Naive thymus-derived CD8-positive, alpha-beta T cell (primary cell): ENCODE data around the gene MAMSTR. TPM values are rescaled to one million over a fixed set of nuclear protein-coding genes. Genes with fewer than 3 reads are reported as not detected.
"Not testable (repeated sequence)": the region's sequence is repeated elsewhere in the genome, so short reads cannot be mapped to it uniquely, and the experiment has no call there.

Experiments used
- ATAC-seq, 2 donors: fragments of 150-1000 bp; cut with Tn5 transposase in 1 of 2; sonication (Bioruptor Pico), chemical (Tn5 transposase) in 1 of 2; 1 replicate in 1 of 2; 2 replicates in 1 of 2; pipeline ENCODE4 v1.10.0; 2021; ENCODE audit warnings: mild to moderate bottlenecking in 2 of 2, moderate library complexity in 2 of 2
- POLR2A ChIA-PET: fragments of 350-600 bp; sonication (Branson Sonifier 250); formaldehyde crosslinking; loops from one replicate; lab custom pipeline; 2021; ENCODE audit warnings: antibody characterized with exemption; lab: Charles Lee
- DNase-seq, 10 donors: peaks; one replicate each; pipeline versions ENCODE4 v3.0.0 to v3.0.0-alpha.2; 2020 to 2022
- H3K27ac Mint-ChIP-seq, 10 donors: one replicate each; pipeline ENCODE4 v1.8.0; 2020 to 2022; ENCODE audit warnings: mild to moderate bottlenecking in 10 of 10, mixed read lengths in 10 of 10, moderate library complexity in 4 of 10, inconsistent platforms in 1 of 10
- H3K27me3 Mint-ChIP-seq, 5 donors: one replicate each; pipeline ENCODE4 v1.8.0; 2021 to 2022; ENCODE audit warnings: mixed read lengths in 5 of 5
- H3K36me3 Mint-ChIP-seq, 3 donors: one replicate each; pipeline ENCODE4 v1.8.0; 2020 to 2022; ENCODE audit warnings: mixed read lengths in 3 of 3, mild to moderate bottlenecking in 2 of 3, inconsistent platforms in 1 of 3
- H3K4me1 Mint-ChIP-seq, 4 donors: one replicate each; pipeline ENCODE4 v1.8.0; 2021 to 2022; ENCODE audit warnings: mixed read lengths in 4 of 4
- H3K4me3 Mint-ChIP-seq, 10 donors: one replicate each; pipeline ENCODE4 v1.8.0; 2020 to 2022; ENCODE audit warnings: mild to moderate bottlenecking in 10 of 10, mixed read lengths in 10 of 10, moderate library complexity in 6 of 10, inconsistent platforms in 1 of 10
- H3K9me3 Mint-ChIP-seq, 9 donors: one replicate each; pipeline ENCODE4 v1.8.0; 2020 to 2022; ENCODE audit warnings: mixed read lengths in 9 of 9, mild to moderate bottlenecking in 3 of 9, inconsistent platforms in 1 of 9, moderate library complexity in 1 of 9
- polyA plus RNA-seq, 3 donors: library from polyadenylated mRNA; unstranded; fragments of 300-500 nt; fragmentation: Illumina TruSeq; gene quantifications; one replicate each; pipeline ENCODE4 v1.2.3, GENCODE V29; 2021
- total RNA-seq, 8 experiments: library from RNA in 2 of 8; stranded (reverse) in 2 of 8; gene quantifications; one replicate each; pipeline ENCODE4 v1.2.3 and lab custom pipeline; 2021 to 2026

The MAMSTR gene
- total and polyA plus RNA-seq, 5 experiments from 2014 or later = 0.28 to 2.4 (median 0.77) TPM

GRCh38 chr19:48726556-48726955 is 7.0 kb upstream of the MAMSTR start:
- peaks cover 11 to 32% (median 25%) of the 10 kb centered on the region in 4 donors for H3K4me1 Mint-ChIP-seq
- DNase-seq = peak in 4 of 10 donors; percentile 39 to 67 (median 59)
- H3K9me3 Mint-ChIP-seq = peaks cover 6 to 21% (median 14%) of the 10 kb centered on the region in 9 donors
- peak overlapping the region in 9 of 10 donors; percentile 19 to 63 (median 30) for H3K4me3 Mint-ChIP-seq
- POLR2A ChIA-PET = interaction anchor here (0.6 to 3.0 kb wide), 4 partner anchors 10 to 235 kb away, joined by 3 to 15 read pairs (median 4); partner anchors contain the start of gene RASIP1
- peak overlapping the region; percentile 42 to 96 (median 88) for H3K27ac Mint-ChIP-seq
- peaks cover 0 to 17% (median 14%) of the 10 kb centered on the region in 3 donors for H3K36me3 Mint-ChIP-seq
- no peaks in the 10 kb centered on the region for H3K27me3 Mint-ChIP-seq
- peak in 1 of 2 donors; percentile 72 for ATAC-seq

- POLR2A ChIA-PET = interaction anchor here (0.9 to 3.0 kb wide), 9 partner anchors 9 to 175 kb away, joined by 3 to 16 read pairs (median 4); partner anchors contain the start of genes NUCB1, RASIP1, RPL18 and SPHK2
- H3K9me3 Mint-ChIP-seq = peaks cover 6 to 21% (median 14%) of the 10 kb centered on the region in 9 donors
- ATAC-seq (peak; percentile 47 to 49), DNase-seq (peak in 7 of 10 donors; percentile 37 to 75 (median 53))
- peaks cover 0 to 17% (median 14%) of the 10 kb centered on the region in 3 donors for H3K36me3 Mint-ChIP-seq
- peak overlapping the region; percentile 86 to 98 (median 92) for H3K27ac Mint-ChIP-seq
- H3K4me3 Mint-ChIP-seq = peak overlapping the region in 9 of 10 donors; percentile 48 to 81 (median 69)
- H3K4me1 Mint-ChIP-seq = peaks cover 12 to 41% (median 35%) of the 10 kb centered on the region in 4 donors
- no peaks in the 10 kb centered on the region for H3K27me3 Mint-ChIP-seq
These were observed 5.5 kb upstream of the MAMSTR start for GRCh38 chr19:48724796-48725753.

- no peak for ATAC-seq
- H3K27ac Mint-ChIP-seq = peak overlapping the region in 4 of 10 donors; percentile 25 to 74 (median 48)
- H3K9me3 Mint-ChIP-seq = peaks cover 6 to 20% (median 13%) of the 10 kb centered on the region in 9 donors
- H3K27me3 Mint-ChIP-seq = no peaks in the 10 kb centered on the region
- no peak for DNase-seq
- POLR2A ChIA-PET = interaction anchor here (2.2 kb wide), 1 partner anchor 17 kb away, joined by 13 read pairs; no protein-coding TSS in a partner anchor
- H3K36me3 Mint-ChIP-seq = peaks cover 0 to 17% (median 14%) of the 10 kb centered on the region in 3 donors
- peaks cover 15 to 38% (median 34%) of the 10 kb centered on the region in 4 donors for H3K4me1 Mint-ChIP-seq
- H3K4me3 Mint-ChIP-seq = peak overlapping the region in 3 of 10 donors; percentile 14 to 40 (median 23)
These were observed 2.7 kb upstream of the MAMSTR start for GRCh38 chr19:48722196-48722708.

GRCh38 chr19:48720613-48721296 is 1.2 kb upstream of the MAMSTR start:
- Mint-ChIP-seq H3K9me3 (peaks cover 3 to 11% (median 8%) of the 10 kb centered on the region in 9 donors), H3K36me3 (peaks cover 0 to 9% (median 7%) of the 10 kb centered on the region in 3 donors), H3K4me3 (peak overlapping the region; percentile 89 to 98 (median 96)), H3K4me1 (peaks cover 13 to 26% (median 25%) of the 10 kb centered on the region in 4 donors), H3K27me3 (no peaks in the 10 kb centered on the region), H3K27ac (peak overlapping the region; percentile 96 to 99 (median 98))
- ATAC-seq (peak; percentile 82 to 92), DNase-seq (peak; percentile 77 to 96 (median 87))
- POLR2A ChIA-PET = interaction anchor here (0.7 to 2.2 kb wide), 8 partner anchors 12 to 1372 kb away, joined by 3 to 13 read pairs (median 6); partner anchors contain the start of genes CA11, DBP, DHX34 and GYS1

DNA sequence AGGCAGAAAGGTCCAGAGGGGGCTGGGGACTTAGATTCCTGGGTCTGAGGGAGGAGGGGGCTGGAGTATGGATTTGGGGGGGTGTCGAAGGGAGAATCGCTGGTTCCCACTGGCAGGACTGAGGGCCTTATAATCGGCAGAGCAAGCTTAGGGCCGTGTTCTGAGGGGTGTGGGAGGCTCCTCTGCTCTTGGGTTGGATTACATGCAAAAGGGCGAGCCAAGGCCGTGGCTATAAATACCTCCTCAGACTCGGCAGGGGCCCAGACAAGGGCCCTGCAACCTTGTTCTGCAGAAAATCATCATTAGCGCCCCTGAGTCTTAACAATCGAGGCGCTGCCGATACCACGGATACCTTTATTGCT is 707 bp upstream of the MAMSTR start:
- DNase-seq (no peak), ATAC-seq (peak; percentile 6 to 26)
- H3K27ac Mint-ChIP-seq = peak overlapping the region; percentile 96 to 99 (median 98)
- POLR2A ChIA-PET = interaction anchor here (0.7 to 2.2 kb wide), 8 partner anchors 13 to 1371 kb away, joined by 3 to 13 read pairs (median 6); partner anchors contain the start of genes CA11, DBP, DHX34 and GYS1
- H3K36me3 Mint-ChIP-seq = peaks cover 0 to 4% (median 4%) of the 10 kb centered on the region in 3 donors
- H3K4me1 Mint-ChIP-seq = peaks cover 10 to 23% (median 21%) of the 10 kb centered on the region in 4 donors
- peaks cover 0 to 7% (median 5%) of the 10 kb centered on the region in 9 donors for H3K9me3 Mint-ChIP-seq
- no peaks in the 10 kb centered on the region for H3K27me3 Mint-ChIP-seq
- H3K4me3 Mint-ChIP-seq = peak overlapping the region in 9 of 10 donors; percentile 89 to 98 (median 96)

DNA sequence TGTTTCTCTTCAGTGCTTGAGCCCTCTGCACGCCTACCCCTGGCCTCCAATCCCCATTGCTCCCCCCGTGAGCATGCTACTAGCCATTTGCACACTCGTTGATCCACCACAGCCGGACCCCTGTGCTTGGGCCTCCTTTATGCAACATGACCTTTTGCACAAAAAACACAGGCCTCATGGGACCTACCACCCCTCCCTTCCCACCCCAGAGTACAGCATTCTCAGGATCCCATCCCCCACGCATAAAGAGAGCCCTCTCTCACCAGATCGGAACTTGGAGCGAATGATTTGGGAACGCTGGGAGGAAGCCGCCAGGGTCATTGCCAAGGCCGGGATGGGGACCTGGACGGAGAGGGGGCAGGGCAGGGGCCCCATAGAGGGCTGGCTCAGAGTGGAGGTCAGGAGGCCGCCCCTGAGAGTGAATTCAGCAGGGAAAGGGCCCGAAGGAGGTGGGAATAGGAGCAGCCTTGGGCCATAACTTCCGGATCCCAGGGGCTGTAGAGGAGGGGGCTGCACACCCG is 754 bp downstream of the MAMSTR start:
- POLR2A ChIA-PET = no interaction called here
- DNase-seq = no peak
- Mint-ChIP-seq H3K4me3 (peak overlapping the region in 2 of 10 donors; percentile 10 to 34), H3K27ac (peak overlapping the region in 1 of 10 donors; percentile 53), H3K36me3 (no peaks in the 10 kb centered on the region), H3K27me3 (no peaks in the 10 kb centered on the region), H3K4me1 (peaks cover 9 to 28% (median 21%) of the 10 kb centered on the region in 4 donors), H3K9me3 (no peaks in the 10 kb centered on the region)
- ATAC-seq = no peak

DNA sequence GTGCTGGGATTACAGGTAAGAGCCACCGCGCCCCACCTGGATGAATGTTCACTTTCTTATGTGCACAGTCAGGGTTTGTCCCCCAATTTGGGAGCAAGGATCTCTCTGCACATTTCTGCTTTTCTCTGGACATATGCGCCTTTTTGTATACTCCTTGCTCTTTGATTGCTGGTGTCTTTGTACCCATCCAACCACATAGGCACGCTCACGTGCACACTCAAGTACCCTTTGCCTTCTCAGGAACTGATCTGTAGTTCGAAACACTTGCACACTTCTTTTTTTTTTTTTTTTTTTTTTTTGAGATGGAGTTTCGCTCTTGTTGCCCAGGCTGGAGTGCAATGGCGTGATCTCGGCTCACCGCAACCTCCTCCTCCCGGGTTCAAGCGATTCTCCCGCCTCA is 1.4 kb downstream of the MAMSTR start:
- H3K4me1 Mint-ChIP-seq = peaks cover 10 to 32% (median 25%) of the 10 kb centered on the region in 4 donors
- POLR2A ChIA-PET = not testable (repeated sequence)

GRCh38 chr19:48716562-48717291 is 2.8 kb downstream of the MAMSTR start:
- H3K9me3 Mint-ChIP-seq = peaks cover 0 to 2% (median 0%) of the 10 kb centered on the region in 9 donors
- no peak for ATAC-seq
- peak overlapping the region in 5 of 10 donors; percentile 15 to 60 (median 49) for H3K4me3 Mint-ChIP-seq
- H3K4me1 Mint-ChIP-seq = peaks cover 14 to 39% (median 26%) of the 10 kb centered on the region in 4 donors
- DNase-seq = no peak
- no peaks in the 10 kb centered on the region for H3K36me3 Mint-ChIP-seq
- POLR2A ChIA-PET = interaction anchor here (0.7 to 1.6 kb wide), 6 partner anchors 8 to 389 kb away, joined by 3 to 16 read pairs (median 4); no protein-coding TSS in a partner anchor
- no peak overlapping the region for H3K27ac Mint-ChIP-seq
- no peaks in the 10 kb centered on the region for H3K27me3 Mint-ChIP-seq

More for the DNA sequence above, 1.4 kb downstream of the MAMSTR start:
- H3K4me3 Mint-ChIP-seq, DNase-seq, H3K27ac Mint-ChIP-seq, H3K36me3 Mint-ChIP-seq, H3K27me3 Mint-ChIP-seq, H3K9me3 Mint-ChIP-seq, ATAC-seq: not testable (repeated sequence)

- Mint-ChIP-seq H3K27me3 (no peaks in the 10 kb centered on the region), H3K27ac (peak overlapping the region in 1 of 10 donors; percentile 75)
- DNase-seq = no peak
These were observed 3.8 kb downstream of the MAMSTR start for GRCh38 chr19:48715681-48716171.

DNA sequence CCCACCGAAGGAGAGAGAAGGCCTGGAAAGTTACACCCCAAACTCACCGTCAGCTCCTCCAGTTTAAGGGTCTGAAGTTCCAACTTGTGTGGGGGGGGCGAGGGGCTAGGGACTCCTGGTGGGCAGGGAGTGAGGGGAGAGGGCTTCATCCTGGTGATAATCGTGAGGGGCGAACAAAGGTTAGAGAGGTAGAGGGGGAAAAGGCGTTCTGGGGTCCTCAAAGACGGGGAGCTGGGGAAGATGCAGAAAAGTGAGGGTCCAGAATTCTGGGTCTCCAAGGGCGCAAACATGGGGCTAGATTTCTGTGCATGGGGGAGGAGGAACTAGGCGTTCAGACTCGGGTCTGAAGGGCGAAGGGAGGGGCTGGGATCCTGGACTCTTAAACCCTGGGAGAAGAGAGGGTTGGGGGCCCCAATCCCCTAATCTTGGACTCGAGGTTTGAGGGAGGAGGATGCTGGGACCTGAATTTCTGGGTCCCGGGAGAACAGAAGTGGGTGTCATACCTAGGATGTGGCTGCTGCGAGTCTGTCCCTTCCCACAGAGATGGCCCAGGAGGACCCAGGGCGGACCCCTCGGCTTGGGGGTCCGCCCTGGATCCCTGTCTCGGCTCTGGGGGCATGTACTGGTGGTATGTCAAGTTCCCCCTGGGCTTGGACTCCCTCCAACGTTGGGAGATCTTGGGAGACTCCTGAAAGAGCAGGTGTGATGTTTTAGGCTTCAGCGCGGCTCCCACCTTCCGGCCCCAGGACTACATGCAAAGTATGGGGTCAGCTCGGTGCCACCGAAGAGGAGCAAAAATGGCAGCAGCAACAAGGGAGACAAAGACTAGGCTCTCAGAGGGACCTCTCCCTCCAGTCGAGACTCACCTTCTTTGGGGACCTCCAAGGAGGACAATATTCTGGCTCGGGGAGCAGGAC is 4.5 kb downstream of the MAMSTR start:
- H3K4me3 Mint-ChIP-seq = peak overlapping the region; percentile 77 to 96 (median 85)
- peak overlapping the region; percentile 20 to 88 (median 78) for H3K27ac Mint-ChIP-seq
- POLR2A ChIA-PET = interaction anchor here (0.6 to 2.8 kb wide), 8 partner anchors 10 to 106 kb away, joined by 3 to 16 read pairs (median 6); partner anchors contain the start of genes CA11, RPL18 and SPHK2
- no peak for ATAC-seq
- H3K27me3 Mint-ChIP-seq = no peaks in the 10 kb centered on the region
- H3K9me3 Mint-ChIP-seq = peaks cover 0 to 2% (median 0%) of the 10 kb centered on the region in 9 donors
- no peak for DNase-seq
- H3K36me3 Mint-ChIP-seq = no peaks in the 10 kb centered on the region
- peaks cover 10 to 28% (median 19%) of the 10 kb centered on the region in 4 donors for H3K4me1 Mint-ChIP-seq

More at GRCh38 chr19:48715681-48716171, 3.8 kb downstream of the MAMSTR start:
- Mint-ChIP-seq H3K4me1 (peaks cover 14 to 33% (median 21%) of the 10 kb centered on the region in 4 donors), H3K9me3 (peaks cover 0 to 2% (median 0%) of the 10 kb centered on the region in 9 donors), H3K4me3 (peak overlapping the region in 6 of 10 donors; percentile 34 to 89 (median 58)), H3K36me3 (no peaks in the 10 kb centered on the region)
- POLR2A ChIA-PET = interaction anchor here (1.0 to 2.8 kb wide), 4 partner anchors 9 to 69 kb away, joined by 3 to 16 read pairs (median 4); partner anchors contain the start of gene CA11
- no peak for ATAC-seq
